ENCODE measurements around the gene NRARP.

The NRARP gene

GRCh38 chr9:137266162-137266527 is 35.9 kb downstream of the NRARP start:
- CTCF ChIA-PET, result no interaction called here
- POLR2A ChIA-PET, result interaction anchor here (0.9 kb wide), 1 partner anchor 25 kb away, joined by 4 read pairs; the partner anchor contains the start of gene TUBB4B
- DNase-seq (ENCODE audit: extremely low spot score), result no peak

GRCh38 chr9:137265496-137266161 is 36.4 kb downstream of the NRARP start:
- POLR2A ChIA-PET, result interaction anchor here (0.9 kb wide), 1 partner anchor 25 kb away, joined by 4 read pairs; the partner anchor contains the start of gene TUBB4B
- CTCF ChIA-PET, result no interaction called here
- TF ChIP-seq L3MBTL2 (conservative IDR thresholded peaks at IDR 0.05), result no peak
- TF ChIP-seq ZNF384 (IDR thresholded peaks at IDR 0.05), result no peak
- TF ChIP-seq ELF4 (IDR thresholded peaks at IDR 0.05), result no peak
- TF ChIP-seq FOXA1 (IDR thresholded peaks at IDR 0.05), result no peak
- no peak for TF ChIP-seq SP1 (IDR thresholded peaks at IDR 0.05)
- TF ChIP-seq PKNOX1 (IDR thresholded peaks at IDR 0.05), result no peak
- no peak for TF ChIP-seq SUZ12 (IDR thresholded peaks at IDR 0.05)
- TF ChIP-seq BHLHE40 (IDR thresholded peaks at IDR 0.05; ENCODE audit: borderline replicate concordance), result no peak
- no peak for TF ChIP-seq CTBP1 (IDR thresholded peaks at IDR 0.05; ENCODE audit: borderline replicate concordance)
- no peak for TF ChIP-seq ARNT (IDR thresholded peaks at IDR 0.05)
- no peak for TF ChIP-seq HDGF (IDR thresholded peaks at IDR 0.05; ENCODE audit: borderline replicate concordance)
- no peak for TF ChIP-seq FOXK2 (IDR thresholded peaks at IDR 0.05)
- TF ChIP-seq TARDBP (IDR thresholded peaks at IDR 0.05), result no peak
- TF ChIP-seq FOXM1 (IDR thresholded peaks at IDR 0.05; ENCODE audit: borderline replicate concordance), result no peak
- no peak for TF ChIP-seq LEF1 (IDR thresholded peaks at IDR 0.05; ENCODE audit: borderline replicate concordance)
- no peak for TF ChIP-seq NFRKB (IDR thresholded peaks at IDR 0.05)
- no peak for DNase-seq (ENCODE audit: extremely low spot score)

More at GRCh38 chr9:137266162-137266527, 35.9 kb downstream of the NRARP start:
- no peak for TF ChIP-seq SUZ12 (IDR thresholded peaks at IDR 0.05)
- TF ChIP-seq ARNT (IDR thresholded peaks at IDR 0.05), result no peak
- TF ChIP-seq BHLHE40 (IDR thresholded peaks at IDR 0.05; ENCODE audit: borderline replicate concordance), result no peak
- no peak for TF ChIP-seq FOXM1 (IDR thresholded peaks at IDR 0.05; ENCODE audit: borderline replicate concordance)
- TF ChIP-seq ELF4 (IDR thresholded peaks at IDR 0.05), result no peak
- no peak for TF ChIP-seq LEF1 (IDR thresholded peaks at IDR 0.05; ENCODE audit: borderline replicate concordance)
- no peak for TF ChIP-seq TARDBP (IDR thresholded peaks at IDR 0.05)
- no peak for TF ChIP-seq FOXK2 (IDR thresholded peaks at IDR 0.05)
- TF ChIP-seq NFRKB (IDR thresholded peaks at IDR 0.05), result no peak
- TF ChIP-seq ZNF384 (IDR thresholded peaks at IDR 0.05), result no peak
- no peak for TF ChIP-seq FOXA1 (IDR thresholded peaks at IDR 0.05)
- no peak for TF ChIP-seq SP1 (IDR thresholded peaks at IDR 0.05)
- no peak for TF ChIP-seq PKNOX1 (IDR thresholded peaks at IDR 0.05)
- TF ChIP-seq HDGF (IDR thresholded peaks at IDR 0.05; ENCODE audit: borderline replicate concordance), result no peak
- no peak for TF ChIP-seq CTBP1 (IDR thresholded peaks at IDR 0.05; ENCODE audit: borderline replicate concordance)
- TF ChIP-seq L3MBTL2 (conservative IDR thresholded peaks at IDR 0.05), result no peak

- ChIA-PET POLR2A (interaction anchor here (0.7 to 1.0 kb wide), 2 partner anchors 19 to 23 kb away, joined by 3 to 4 read pairs; partner anchors contain the start of gene TUBB4B), CTCF (no interaction called here)
- TF ChIP-seq PKNOX1 (IDR thresholded peaks at IDR 0.05), result no peak
- no peak for TF ChIP-seq ELF4 (IDR thresholded peaks at IDR 0.05)
- TF ChIP-seq NFRKB (IDR thresholded peaks at IDR 0.05), result no peak
- no peak for TF ChIP-seq HDGF (IDR thresholded peaks at IDR 0.05; ENCODE audit: borderline replicate concordance)
- TF ChIP-seq ZNF384 (IDR thresholded peaks at IDR 0.05), result no peak
- no peak for TF ChIP-seq SUZ12 (IDR thresholded peaks at IDR 0.05)
- no peak for TF ChIP-seq L3MBTL2 (conservative IDR thresholded peaks at IDR 0.05)
- TF ChIP-seq SP1 (IDR thresholded peaks at IDR 0.05), result no peak
- no peak for TF ChIP-seq ARNT (IDR thresholded peaks at IDR 0.05)
- no peak for DNase-seq (ENCODE audit: extremely low spot score)
Observed at GRCh38 chr9:137264067-137264466, 38.0 kb downstream of the NRARP start.

- ChIA-PET CTCF (interaction anchor here (1.0 kb wide), 1 partner anchor 25 kb away, joined by 3 read pairs; no protein-coding TSS in a partner anchor), POLR2A (no interaction called here)
Observed at GRCh38 chr9:137263506-137263905, 38.6 kb downstream of the NRARP start.

More at GRCh38 chr9:137263506-137263905, 38.6 kb downstream of the NRARP start:
- no peak for DNase-seq (ENCODE audit: extremely low spot score)
- TF ChIP-seq SUZ12 (IDR thresholded peaks at IDR 0.05) (no peak), ELF4 (IDR thresholded peaks at IDR 0.05) (no peak), NFRKB (IDR thresholded peaks at IDR 0.05) (no peak), ARNT (IDR thresholded peaks at IDR 0.05) (no peak), HDGF (IDR thresholded peaks at IDR 0.05; ENCODE audit: borderline replicate concordance) (no peak), TARDBP (IDR thresholded peaks at IDR 0.05) (no peak), SP1 (IDR thresholded peaks at IDR 0.05) (no peak), ZNF384 (IDR thresholded peaks at IDR 0.05) (no peak), FOXA1 (IDR thresholded peaks at IDR 0.05) (no peak), L3MBTL2 (conservative IDR thresholded peaks at IDR 0.05) (no peak), PKNOX1 (IDR thresholded peaks at IDR 0.05) (no peak), CTBP1 (IDR thresholded peaks at IDR 0.05; ENCODE audit: borderline replicate concordance) (no peak), FOXK2 (IDR thresholded peaks at IDR 0.05) (no peak), FOXM1 (IDR thresholded peaks at IDR 0.05; ENCODE audit: borderline replicate concordance) (no peak), LEF1 (IDR thresholded peaks at IDR 0.05; ENCODE audit: borderline replicate concordance) (no peak), BHLHE40 (IDR thresholded peaks at IDR 0.05; ENCODE audit: borderline replicate concordance) (no peak)
